Measurements from ENCODE around the gene SATB2.

Gene SATB2

GRCh38 chr2:199344012-199344411, 113.7 kb downstream of the SATB2 start:
- no peak for ATAC-seq

GRCh38 chr2:199342334-199342733, 115.4 kb downstream of the SATB2 start:
- TF ChIP-seq ISL1 (CRISPR knock-in tag; IDR thresholded peaks at IDR 0.05) (no peak), CSRNP3 (CRISPR knock-in tag; IDR thresholded peaks at IDR 0.05) (no peak), TOX (CRISPR knock-in tag; IDR thresholded peaks at IDR 0.05; ENCODE audit: borderline replicate concordance) (no peak), ZNF70 (CRISPR knock-in tag; IDR thresholded peaks at IDR 0.05) (no peak), TCF4 (CRISPR knock-in tag; IDR thresholded peaks at IDR 0.05; ENCODE audit: borderline replicate concordance) (no peak), ZFP30 (CRISPR knock-in tag; IDR thresholded peaks at IDR 0.05) (no peak), CSDC2 (CRISPR knock-in tag; IDR thresholded peaks at IDR 0.05) (no peak)
- ATAC-seq, result no peak

More at GRCh38 chr2:199344012-199344411, 113.7 kb downstream of the SATB2 start:
- no peak for TF ChIP-seq ISL1 (CRISPR knock-in tag; IDR thresholded peaks at IDR 0.05)
- TF ChIP-seq ZFP3 (CRISPR knock-in tag; IDR thresholded peaks at IDR 0.05), result no peak
- no peak for TF ChIP-seq ZFP30 (CRISPR knock-in tag; IDR thresholded peaks at IDR 0.05)
- no peak for TF ChIP-seq CREB5 (CRISPR knock-in tag; IDR thresholded peaks at IDR 0.05; ENCODE audit: low read depth)
- TF ChIP-seq, protein P1, sequence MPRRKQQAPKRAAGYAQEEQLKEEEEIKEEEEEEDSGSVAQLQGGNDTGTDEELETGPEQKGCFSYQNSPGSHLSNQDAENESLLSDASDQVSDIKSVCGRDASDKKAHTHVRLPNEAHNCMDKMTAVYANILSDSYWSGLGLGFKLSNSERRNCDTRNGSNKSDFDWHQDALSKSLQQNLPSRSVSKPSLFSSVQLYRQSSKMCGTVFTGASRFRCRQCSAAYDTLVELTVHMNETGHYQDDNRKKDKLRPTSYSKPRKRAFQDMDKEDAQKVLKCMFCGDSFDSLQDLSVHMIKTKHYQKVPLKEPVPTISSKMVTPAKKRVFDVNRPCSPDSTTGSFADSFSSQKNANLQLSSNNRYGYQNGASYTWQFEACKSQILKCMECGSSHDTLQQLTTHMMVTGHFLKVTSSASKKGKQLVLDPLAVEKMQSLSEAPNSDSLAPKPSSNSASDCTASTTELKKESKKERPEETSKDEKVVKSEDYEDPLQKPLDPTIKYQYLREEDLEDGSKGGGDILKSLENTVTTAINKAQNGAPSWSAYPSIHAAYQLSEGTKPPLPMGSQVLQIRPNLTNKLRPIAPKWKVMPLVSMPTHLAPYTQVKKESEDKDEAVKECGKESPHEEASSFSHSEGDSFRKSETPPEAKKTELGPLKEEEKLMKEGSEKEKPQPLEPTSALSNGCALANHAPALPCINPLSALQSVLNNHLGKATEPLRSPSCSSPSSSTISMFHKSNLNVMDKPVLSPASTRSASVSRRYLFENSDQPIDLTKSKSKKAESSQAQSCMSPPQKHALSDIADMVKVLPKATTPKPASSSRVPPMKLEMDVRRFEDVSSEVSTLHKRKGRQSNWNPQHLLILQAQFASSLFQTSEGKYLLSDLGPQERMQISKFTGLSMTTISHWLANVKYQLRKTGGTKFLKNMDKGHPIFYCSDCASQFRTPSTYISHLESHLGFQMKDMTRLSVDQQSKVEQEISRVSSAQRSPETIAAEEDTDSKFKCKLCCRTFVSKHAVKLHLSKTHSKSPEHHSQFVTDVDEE (CRISPR knock-in tag; IDR thresholded peaks at IDR 0.05), result no peak
- TF ChIP-seq TCF4 (CRISPR knock-in tag; IDR thresholded peaks at IDR 0.05; ENCODE audit: borderline replicate concordance), result no peak
- TF ChIP-seq, protein P2, sequence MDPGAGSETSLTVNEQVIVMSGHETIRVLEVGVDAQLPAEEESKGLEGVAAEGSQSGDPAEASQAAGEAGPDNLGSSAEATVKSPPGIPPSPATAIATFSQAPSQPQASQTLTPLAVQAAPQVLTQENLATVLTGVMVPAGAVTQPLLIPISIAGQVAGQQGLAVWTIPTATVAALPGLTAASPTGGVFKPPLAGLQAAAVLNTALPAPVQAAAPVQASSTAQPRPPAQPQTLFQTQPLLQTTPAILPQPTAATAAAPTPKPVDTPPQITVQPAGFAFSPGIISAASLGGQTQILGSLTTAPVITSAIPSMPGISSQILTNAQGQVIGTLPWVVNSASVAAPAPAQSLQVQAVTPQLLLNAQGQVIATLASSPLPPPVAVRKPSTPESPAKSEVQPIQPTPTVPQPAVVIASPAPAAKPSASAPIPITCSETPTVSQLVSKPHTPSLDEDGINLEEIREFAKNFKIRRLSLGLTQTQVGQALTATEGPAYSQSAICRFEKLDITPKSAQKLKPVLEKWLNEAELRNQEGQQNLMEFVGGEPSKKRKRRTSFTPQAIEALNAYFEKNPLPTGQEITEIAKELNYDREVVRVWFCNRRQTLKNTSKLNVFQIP (CRISPR knock-in tag; IDR thresholded peaks at IDR 0.05; ENCODE audit: borderline replicate concordance, low read depth), result no peak
- TF ChIP-seq ESRRG (CRISPR knock-in tag; IDR thresholded peaks at IDR 0.05), result no peak
- no peak for TF ChIP-seq ZNF8 (CRISPR knock-in tag; IDR thresholded peaks at IDR 0.05)
- TF ChIP-seq ARNTL (CRISPR knock-in tag; IDR thresholded peaks at IDR 0.05; ENCODE audit: borderline replicate concordance, low read depth), result no peak
- no peak for TF ChIP-seq ZNF565 (CRISPR knock-in tag; conservative IDR thresholded peaks at IDR 0.05; ENCODE audit: low read depth)

DNA sequence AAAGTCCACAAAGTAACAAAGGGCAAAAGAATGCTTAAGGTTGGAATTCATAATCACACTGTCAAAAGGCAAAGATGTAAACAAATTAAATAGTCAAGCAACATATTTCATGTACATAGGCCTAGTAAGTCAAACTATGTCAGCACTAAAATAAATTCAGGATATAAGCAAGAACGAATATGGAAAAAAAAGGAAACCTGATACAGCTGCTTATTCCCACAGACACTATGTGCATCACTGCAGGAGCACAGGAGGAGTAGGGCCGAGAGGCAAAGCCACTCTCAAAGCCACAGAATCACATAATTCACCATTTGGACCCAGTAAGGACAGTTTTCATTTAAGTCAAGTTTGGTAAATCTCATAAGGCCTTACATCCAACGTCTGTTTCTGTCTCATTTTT, 116.6 kb downstream of the SATB2 start:
- ATAC-seq, result no peak
- TF ChIP-seq, protein P3, sequence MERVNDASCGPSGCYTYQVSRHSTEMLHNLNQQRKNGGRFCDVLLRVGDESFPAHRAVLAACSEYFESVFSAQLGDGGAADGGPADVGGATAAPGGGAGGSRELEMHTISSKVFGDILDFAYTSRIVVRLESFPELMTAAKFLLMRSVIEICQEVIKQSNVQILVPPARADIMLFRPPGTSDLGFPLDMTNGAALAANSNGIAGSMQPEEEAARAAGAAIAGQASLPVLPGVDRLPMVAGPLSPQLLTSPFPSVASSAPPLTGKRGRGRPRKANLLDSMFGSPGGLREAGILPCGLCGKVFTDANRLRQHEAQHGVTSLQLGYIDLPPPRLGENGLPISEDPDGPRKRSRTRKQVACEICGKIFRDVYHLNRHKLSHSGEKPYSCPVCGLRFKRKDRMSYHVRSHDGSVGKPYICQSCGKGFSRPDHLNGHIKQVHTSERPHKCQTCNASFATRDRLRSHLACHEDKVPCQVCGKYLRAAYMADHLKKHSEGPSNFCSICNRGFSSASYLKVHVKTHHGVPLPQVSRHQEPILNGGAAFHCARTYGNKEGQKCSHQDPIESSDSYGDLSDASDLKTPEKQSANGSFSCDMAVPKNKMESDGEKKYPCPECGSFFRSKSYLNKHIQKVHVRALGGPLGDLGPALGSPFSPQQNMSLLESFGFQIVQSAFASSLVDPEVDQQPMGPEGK (CRISPR knock-in tag; IDR thresholded peaks at IDR 0.05; ENCODE audit: borderline replicate concordance), result no peak
- TF ChIP-seq PPARA (CRISPR knock-in tag; IDR thresholded peaks at IDR 0.05; ENCODE audit: borderline replicate concordance), result no peak
- TF ChIP-seq BACH2 (CRISPR knock-in tag; IDR thresholded peaks at IDR 0.05; ENCODE audit: borderline replicate concordance), result no peak
- TF ChIP-seq GLIS3 (CRISPR knock-in tag; IDR thresholded peaks at IDR 0.05), result no peak
- no peak for TF ChIP-seq ZFP3 (CRISPR knock-in tag; IDR thresholded peaks at IDR 0.05)
- no peak for TF ChIP-seq ZNF565 (CRISPR knock-in tag; conservative IDR thresholded peaks at IDR 0.05; ENCODE audit: low read depth)
- no peak for TF ChIP-seq ZNF70 (CRISPR knock-in tag; IDR thresholded peaks at IDR 0.05)
- no peak for TF ChIP-seq OSR1 (CRISPR knock-in tag; IDR thresholded peaks at IDR 0.05)
- no peak for TF ChIP-seq TCF4 (CRISPR knock-in tag; IDR thresholded peaks at IDR 0.05; ENCODE audit: borderline replicate concordance)
- no peak for TF ChIP-seq CSRNP3 (CRISPR knock-in tag; IDR thresholded peaks at IDR 0.05)
- TF ChIP-seq RARB (CRISPR knock-in tag; IDR thresholded peaks at IDR 0.05), result no peak
- TF ChIP-seq ZC3H10 (CRISPR knock-in tag; IDR thresholded peaks at IDR 0.05), result no peak
- TF ChIP-seq, protein P2 (CRISPR knock-in tag; IDR thresholded peaks at IDR 0.05; ENCODE audit: borderline replicate concordance, low read depth), result no peak
- no peak for TF ChIP-seq CSDC2 (CRISPR knock-in tag; IDR thresholded peaks at IDR 0.05)
- TF ChIP-seq ISL1 (CRISPR knock-in tag; IDR thresholded peaks at IDR 0.05), result no peak
- TF ChIP-seq, protein P1 (CRISPR knock-in tag; IDR thresholded peaks at IDR 0.05), result no peak
- TF ChIP-seq ZNF8 (CRISPR knock-in tag; IDR thresholded peaks at IDR 0.05), result no peak

Data from SK-N-SH treated with all-trans-retinoic acid at 6 μM for 48 hours (cell line).